Stimulated activated CD4-positive, alpha-beta T cell treated with anti-CD3 and anti-CD28 coated beads, TNF-alpha, amount 100 ng/mL, for 24 hours (primary cell): Measurements from ENCODE around the gene MUC22.
"Not testable (repeated sequence)": the region's sequence is repeated elsewhere in the genome, so short reads cannot be mapped to it uniquely, and the experiment has no call there.

Experiments used
- DNase-seq, 3 experiments: peaks; one replicate each; pipeline ENCODE4 v3.0.0-alpha.2; 2020; ENCODE audit warnings: low read depth in 3 of 3

The MUC22 gene

GRCh38 chr6:30998785-30999184 is 11.5 kb upstream of the MUC22 start:
- DNase-seq = no peak

- DNase-seq = not testable (repeated sequence)
Measured at GRCh38 chr6:31000067-31000860, 10.0 kb upstream of the MUC22 start.

DNA sequence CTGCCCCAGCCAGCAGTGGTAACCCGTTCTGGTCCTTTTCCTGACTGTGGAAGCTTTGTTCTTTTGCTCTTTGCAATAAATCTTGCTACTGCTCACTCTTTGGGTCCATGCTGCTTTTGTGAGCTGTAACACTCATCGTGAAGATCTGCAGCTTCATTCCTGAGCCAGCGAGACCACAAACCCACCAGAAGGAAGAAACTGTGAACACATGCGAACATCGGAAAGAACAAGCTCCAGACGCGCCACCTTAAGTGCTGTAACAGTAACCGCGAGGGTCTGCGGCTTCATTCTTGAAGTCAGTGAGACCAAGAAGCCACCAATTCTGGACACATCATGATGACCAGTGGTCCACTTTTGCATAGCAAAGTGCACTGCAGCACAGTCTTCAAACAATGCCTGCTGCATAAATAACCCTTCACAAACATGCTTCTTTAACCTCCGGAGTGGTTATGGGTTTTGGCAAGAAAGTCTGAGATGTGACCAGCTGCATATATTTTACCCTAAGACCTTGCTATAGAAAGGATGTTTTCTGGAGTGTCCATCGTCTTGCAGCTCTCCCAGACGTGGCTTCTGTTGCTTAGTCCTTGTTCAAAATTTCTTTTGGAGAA is 8.9 kb upstream of the MUC22 start:
- no peak for DNase-seq

DNA sequence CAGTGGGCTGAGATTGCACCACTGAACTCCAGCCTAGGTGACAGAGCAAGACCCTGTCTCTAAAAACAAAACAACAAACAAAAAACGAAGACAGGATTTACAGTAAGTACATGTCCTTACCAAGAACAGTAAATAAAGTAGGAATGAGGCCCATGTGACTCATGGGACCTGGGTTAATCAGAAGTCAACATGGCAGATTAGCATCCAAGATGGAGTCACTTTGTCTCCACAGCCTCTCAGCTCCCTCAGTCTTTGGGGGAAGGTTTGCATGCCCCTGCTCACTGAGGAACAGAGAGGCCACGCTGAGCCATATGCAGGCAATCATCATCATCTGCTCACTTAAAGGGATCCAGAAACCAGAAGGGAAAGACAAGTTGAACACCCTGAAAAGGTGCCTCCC is 7.8 kb upstream of the MUC22 start:
- no peak for DNase-seq

GRCh38 chr6:31004794-31005193 is 5.5 kb upstream of the MUC22 start:
- no peak for DNase-seq

DNA sequence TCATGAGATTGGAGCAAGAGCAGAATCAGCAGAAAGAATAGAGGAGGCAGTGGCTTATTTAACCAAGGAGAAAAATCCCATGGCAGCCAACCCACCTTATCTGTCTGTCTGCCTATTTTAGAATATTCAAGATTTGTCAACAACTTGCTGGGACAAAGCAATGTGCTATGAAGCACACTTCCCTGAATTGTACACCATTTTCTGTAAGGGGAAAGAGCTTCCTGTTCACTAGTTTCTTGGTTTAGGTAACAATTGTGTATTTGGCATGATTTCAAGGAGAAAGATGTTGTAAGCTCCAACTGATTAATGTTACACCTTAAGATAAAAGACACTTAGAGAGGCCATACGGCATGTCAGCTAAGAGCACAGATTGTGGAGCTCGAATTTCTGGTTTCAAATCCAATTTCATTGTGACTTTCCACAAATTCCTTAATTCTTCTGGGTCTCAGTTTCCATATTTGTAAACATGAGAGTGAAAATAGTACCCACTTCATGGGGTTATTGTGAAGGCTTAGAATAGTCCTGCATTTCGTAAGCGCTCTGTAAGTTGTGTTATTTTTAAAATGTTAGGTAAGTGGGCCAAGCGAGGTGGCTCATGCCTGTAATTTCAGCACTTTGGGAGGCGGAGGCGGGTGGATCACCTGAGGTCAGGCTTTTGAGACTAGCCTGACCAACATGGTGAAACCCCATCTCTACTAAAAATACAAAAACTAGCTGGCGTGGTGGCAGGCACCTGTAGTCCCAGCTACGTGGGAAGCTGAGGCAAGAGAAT is 4.8 kb upstream of the MUC22 start:
- no peak for DNase-seq

DNA sequence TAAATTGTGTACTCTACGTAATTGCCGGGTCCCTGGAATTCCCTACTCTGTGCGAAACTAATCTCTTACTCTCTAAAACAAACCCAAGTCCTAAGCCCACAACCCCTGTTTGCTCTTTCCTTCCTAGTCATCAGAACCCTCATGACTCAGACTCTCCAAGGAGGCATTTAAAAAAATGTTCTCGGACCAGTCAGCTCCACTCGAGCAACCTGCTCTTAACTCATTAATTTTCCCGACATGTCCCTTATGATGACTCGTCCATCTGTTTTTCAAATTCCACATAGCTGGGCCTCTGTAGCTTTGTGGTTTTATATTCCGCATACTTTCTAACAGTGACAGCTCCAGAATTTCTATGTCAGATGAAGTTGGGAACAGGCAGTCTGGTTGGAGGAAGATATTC is 2.6 kb upstream of the MUC22 start:
- DNase-seq = no peak

DNA sequence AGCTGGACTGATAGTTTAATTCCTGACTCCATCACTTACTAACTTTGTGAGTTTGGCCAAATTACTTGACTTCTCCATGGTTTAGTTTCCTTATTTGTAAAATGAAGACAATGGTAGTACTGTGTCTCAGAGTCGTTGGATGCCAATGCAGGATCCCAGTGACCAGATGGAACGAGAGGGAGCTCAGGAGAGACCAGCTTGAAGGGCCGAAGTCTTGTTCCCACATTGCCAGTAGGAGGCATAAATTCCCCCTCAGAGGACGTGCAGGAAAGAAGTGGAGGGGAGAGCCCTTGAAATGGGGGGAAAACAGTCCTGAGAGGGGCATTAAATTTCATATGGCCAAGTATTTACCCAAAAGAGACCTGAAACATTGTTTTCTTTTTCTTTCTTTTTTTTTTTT is 2.1 kb upstream of the MUC22 start:
- DNase-seq = no peak

GRCh38 chr6:31009731-31010130 is 543 bp upstream of the MUC22 start:
- DNase-seq = no peak

- DNase-seq = no peak
Measured at GRCh38 chr6:31011153-31011552, 879 bp downstream of the MUC22 start.

DNA sequence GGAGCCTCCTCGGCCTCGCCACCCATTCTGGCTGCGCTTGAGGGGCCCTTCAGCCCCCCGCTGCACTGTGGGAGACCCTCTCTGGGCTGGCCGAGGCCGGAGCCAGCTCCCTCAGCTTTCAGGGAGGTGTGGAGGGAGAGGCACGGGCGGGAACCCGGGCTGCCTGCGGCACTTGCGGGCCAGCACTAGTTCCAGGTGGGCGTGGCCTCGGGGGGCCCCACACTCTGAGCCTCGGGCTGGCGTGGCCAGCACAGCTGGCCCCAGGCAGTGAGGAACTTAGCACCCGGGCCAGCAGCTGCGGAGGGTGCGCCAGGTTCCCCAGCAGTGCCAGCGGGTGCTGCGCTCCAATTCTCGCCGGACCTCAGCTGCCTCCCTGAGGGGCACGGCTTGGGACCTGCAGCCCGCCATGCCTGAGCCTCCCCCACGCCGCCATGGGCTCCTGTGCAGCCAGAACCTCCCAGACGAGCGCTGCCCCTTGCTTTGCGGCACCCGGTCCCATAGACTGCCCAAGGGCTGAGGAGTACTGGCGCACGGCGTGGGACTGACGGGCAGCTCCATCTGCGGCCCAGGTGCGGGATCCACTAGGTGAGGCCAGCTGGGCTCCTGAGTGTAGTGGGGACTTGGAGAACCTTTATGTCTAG is 6.5 kb downstream of the MUC22 start:
- DNase-seq = no peak

DNA sequence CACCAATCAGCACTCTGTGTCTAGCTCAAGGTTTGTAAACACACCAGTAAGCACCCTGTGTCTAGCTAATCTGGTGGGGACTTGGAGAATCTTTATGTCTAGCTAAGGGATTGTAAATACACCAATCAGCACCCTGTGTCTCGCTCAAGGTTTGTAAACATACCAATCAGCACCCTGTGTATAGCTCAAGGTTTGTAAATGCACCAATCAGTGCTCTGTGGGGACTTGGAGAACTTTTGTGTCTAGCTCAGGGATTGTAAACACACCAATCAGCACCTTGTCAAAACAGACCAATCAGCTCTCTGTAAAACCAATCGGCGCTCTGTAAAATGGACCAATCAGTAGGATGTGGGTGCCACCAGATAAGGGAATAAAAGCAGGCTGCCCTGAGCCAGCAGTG is 7.2 kb downstream of the MUC22 start:
- DNase-seq = not testable (repeated sequence)

DNA sequence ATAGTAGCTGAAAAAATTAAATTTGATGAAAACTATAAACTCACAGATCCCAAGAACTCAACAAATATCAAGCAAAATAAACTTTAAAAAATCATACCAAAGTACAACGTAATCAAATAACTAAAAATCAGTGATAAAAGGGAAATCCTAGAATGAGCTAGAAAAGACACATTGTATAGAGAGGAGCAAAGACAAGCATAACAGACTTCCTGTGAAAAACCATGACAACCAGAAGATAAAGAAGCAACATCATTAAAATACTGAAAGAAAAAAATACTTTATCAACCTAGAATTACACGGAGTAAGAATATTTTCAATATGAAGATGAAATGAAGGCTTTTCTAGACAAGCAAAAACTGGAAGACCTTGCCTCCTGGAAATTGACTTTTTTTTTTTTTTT is 9.8 kb downstream of the MUC22 start:
- DNase-seq = no peak

GRCh38 chr6:31020631-31021255 is 10.5 kb downstream of the MUC22 start:
- DNase-seq = not testable (repeated sequence)

DNA sequence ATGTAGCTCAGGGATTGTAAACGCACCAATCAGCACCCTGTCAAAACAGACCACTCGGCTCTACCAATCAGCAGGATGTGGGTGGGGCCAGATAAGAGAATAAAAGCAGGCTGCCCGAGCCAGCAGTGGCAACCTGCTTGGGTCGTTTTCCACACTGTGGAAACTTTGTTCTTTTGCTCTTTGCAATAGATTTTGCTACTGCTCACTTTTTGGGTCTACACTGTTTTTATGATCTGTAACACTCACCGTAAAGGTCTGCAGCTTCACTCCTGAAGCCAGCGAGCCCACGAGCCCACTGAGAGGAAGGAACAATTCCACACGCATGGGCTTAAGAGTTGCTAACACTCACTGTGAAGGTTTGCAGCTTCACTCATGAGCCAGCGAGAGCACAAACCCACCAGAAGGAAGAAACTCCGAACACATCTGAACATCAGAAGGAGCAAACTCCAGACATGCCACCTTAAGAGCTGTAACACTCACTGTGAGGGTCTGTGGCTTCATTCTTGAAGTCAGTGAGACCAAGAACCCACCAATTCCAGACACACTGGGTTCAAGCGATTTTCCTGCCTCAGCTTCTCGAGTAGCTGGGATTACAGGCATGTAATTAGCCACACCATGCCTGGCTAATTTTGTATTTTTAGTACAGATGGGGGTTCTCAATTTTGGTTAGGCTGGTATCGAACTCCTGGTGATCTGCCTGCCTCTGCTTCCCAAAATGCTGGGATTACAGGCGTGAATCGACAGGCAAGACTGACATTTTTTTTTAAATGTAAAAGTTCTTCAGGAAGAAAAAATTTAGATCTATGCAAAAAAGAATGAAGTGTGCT is 11.6 kb downstream of the MUC22 start:
- DNase-seq = not testable (repeated sequence)

- DNase-seq = no peak
Measured at GRCh38 chr6:31025595-31025994, 15.3 kb downstream of the MUC22 start.

- DNase-seq = no peak
Measured at GRCh38 chr6:31031095-31031494, 20.8 kb downstream of the MUC22 start.

- DNase-seq = no peak
Measured at GRCh38 chr6:31033075-31033474, 22.8 kb downstream of the MUC22 start.

GRCh38 chr6:31035862-31036497 is 25.7 kb downstream of the MUC22 start:
- DNase-seq = no peak

DNA sequence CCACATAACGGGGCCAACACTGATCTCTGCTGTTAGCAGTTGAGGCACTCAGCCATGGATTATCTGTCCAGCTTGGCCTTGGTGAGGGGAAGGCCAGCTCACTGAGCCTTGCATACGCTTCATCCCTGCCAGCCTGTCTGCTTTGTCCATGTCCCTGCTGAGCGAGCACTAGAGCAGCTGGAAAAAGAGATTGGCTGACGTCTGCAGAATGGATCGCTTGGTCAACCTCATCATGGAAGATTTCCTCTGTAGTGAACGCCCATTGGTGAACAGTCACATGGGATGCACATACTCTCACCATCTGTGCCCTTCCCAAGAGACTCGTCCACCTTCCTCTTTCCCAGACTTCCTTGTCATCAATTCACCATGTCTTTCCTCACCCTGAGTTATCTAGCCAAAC is 26.9 kb downstream of the MUC22 start:
- DNase-seq = no peak
